Testis (tissue), 3 donors: Measurements from ENCODE around the gene STXBP5. TPM values are rescaled to one million over a fixed set of nuclear protein-coding genes. Genes with fewer than 3 reads are reported as not detected.

Experiments
- DNase-seq: peaks from one replicate; pipeline ENCODE4 v3.0.0-alpha.2; 2019
- H3K27ac ChIP-seq, 2 donors: fragments of 200-600 bp; sonication (generic); one replicate each; pipeline ENCODE4 v1.5.1; 2019
- H3K27me3 ChIP-seq: fragments of 200-600 bp; sonication (generic); one replicate; pipeline ENCODE4 v1.5.1; 2019
- H3K36me3 ChIP-seq: fragments of 200-600 bp; sonication (generic); one replicate; pipeline ENCODE4 v1.5.1; 2017; ENCODE audit warnings: low read depth; ENCODE audit errors: missing control alignments
- H3K4me1 ChIP-seq: fragments of 200-600 bp; sonication (generic); one replicate; pipeline ENCODE4 v1.5.1; 2019
- H3K4me3 ChIP-seq, 2 donors: fragments of 200-600 bp; sonication (generic); one replicate each; pipeline ENCODE4 v1.5.1; 2017 to 2019
- H3K9me3 ChIP-seq: fragments of 200-600 bp; sonication (generic); one replicate; pipeline ENCODE4 v1.5.1; 2017
- CTCF ChIP-seq, 3 experiments: fragments of 450-650 bp in 2 of 3; fragments of 200-600 bp in 1 of 3; sonication (generic) in 1 of 3; IDR thresholded peaks; one replicate each; pipeline ENCODE4 v1.5.1; 2016 to 2019; ENCODE audit warnings: antibody characterized with exemption in 3 of 3, mild to moderate bottlenecking in 2 of 3, moderate library complexity in 1 of 3
- POLR2A ChIP-seq: fragments of 450-650 bp; IDR thresholded peaks from one replicate; pipeline ENCODE4 v1.6.1; 2017; ENCODE audit warnings: antibody characterized with exemption, mild to moderate bottlenecking, moderate library complexity
- WGBS, 2 donors: methylation state at CpG; one replicate each; pipeline ENCODE4 v1.1.5; 2018; 5-methylcytosine and 5-hydroxymethylcytosine counted together
- intact Hi-C: fragments of 100-400 bp; cut with DNase I; formaldehyde crosslinking; loops from one replicate; pipeline ENCODE4 v1.15.1; 2023; ENCODE audit warnings: low total_unique reads
- polyA plus RNA-seq: library from polyadenylated mRNA; stranded (reverse); fragments of 350-450 nt; fragmentation: Illumina TruSeq; extraction: RNeasy Lipid Tissue Mini Kit (QIAGEN cat#74804); gene quantifications from one replicate; pipeline ENCODE4 v1.2.3, GENCODE V29; 2014; ENCODE audit warnings: low read depth, low replicate concordance; ENCODE audit not compliant: insufficient read depth
- total RNA-seq, 2 donors: library from RNA; depleted of rRNA; stranded (reverse); fragments of >200 nt; gene quantifications; one replicate each; pipeline ENCODE4 v1.2.3, GENCODE V29; 2016

The STXBP5 gene
- total and polyA plus RNA-seq, 3 donors from 2014 or later, result 29.9 to 47.4 (median 43.5) TPM

DNA sequence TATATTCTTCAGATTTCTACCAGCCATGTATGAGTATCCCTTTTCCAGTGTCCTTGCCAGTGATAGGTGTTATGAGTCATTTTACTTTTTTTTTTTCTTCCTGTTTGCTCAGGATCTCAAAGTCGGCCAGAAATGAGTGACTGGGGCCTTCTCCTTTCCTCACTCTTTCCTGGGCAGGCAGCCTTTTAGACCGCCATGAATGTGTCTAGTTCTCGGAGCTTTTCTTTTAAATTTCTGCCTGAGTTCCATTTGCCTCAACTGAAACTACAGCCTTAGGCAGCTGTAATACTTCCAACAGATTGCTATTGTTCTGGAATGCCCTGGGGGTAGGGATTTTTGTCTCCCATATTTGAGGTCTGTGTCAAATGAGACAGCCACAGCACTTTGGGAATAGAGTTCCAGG lies 83.7 kb downstream of the STXBP5 start:
- no peak for TF ChIP-seq POLR2A
- no peak for TF ChIP-seq CTCF (IDR thresholded peaks at IDR 0.05)
- DNase-seq, result no peak
- no peaks in the 10 kb centered on the region for H3K36me3 ChIP-seq
- no peak overlapping the region for H3K4me3 ChIP-seq
- H3K27me3 ChIP-seq, result no peaks in the 10 kb centered on the region
- no peaks in the 10 kb centered on the region for H3K4me1 ChIP-seq
- H3K27ac ChIP-seq, result no peak overlapping the region
- intact Hi-C loops, result no loop called here
- WGBS, 2 donors, result 72 to 78% methylated on average over 3 of the region's 3 CpGs
- H3K9me3 ChIP-seq, result no peaks in the 10 kb centered on the region

GRCh38 chr6:147297124-147297523 lies 92.9 kb downstream of the STXBP5 start:
- Histone ChIP-seq H3K4me3 (no peak overlapping the region), H3K36me3 (no peaks in the 10 kb centered on the region), H3K4me1 (no peaks in the 10 kb centered on the region), H3K27ac (no peak overlapping the region), H3K9me3 (no peaks in the 10 kb centered on the region), H3K27me3 (no peaks in the 10 kb centered on the region)
- TF ChIP-seq CTCF (IDR thresholded peaks at IDR 0.05) (no peak), POLR2A (no peak)
- 91 to 96% methylated on average over 2 of the region's 2 CpGs for WGBS, 2 donors
- DNase-seq, result no peak
- intact Hi-C loops, result no loop called here

- WGBS, 2 donors, result 92 to 93% methylated on average over 3 of the region's 3 CpGs
- Histone ChIP-seq H3K27ac (no peak overlapping the region), H3K4me3 (no peak overlapping the region), H3K4me1 (no peaks in the 10 kb centered on the region), H3K27me3 (no peaks in the 10 kb centered on the region), H3K36me3 (no peaks in the 10 kb centered on the region), H3K9me3 (no peaks in the 10 kb centered on the region)
- intact Hi-C loops, result no loop called here
- no peak for DNase-seq
- TF ChIP-seq CTCF (IDR thresholded peaks at IDR 0.05) (no peak), POLR2A (no peak)
Measured at GRCh38 chr6:147297663-147298316, 93.6 kb downstream of the STXBP5 start.

- Histone ChIP-seq H3K4me1 (no peaks in the 10 kb centered on the region), H3K27ac (no peak overlapping the region), H3K9me3 (no peaks in the 10 kb centered on the region), H3K27me3 (no peaks in the 10 kb centered on the region), H3K4me3 (no peak overlapping the region), H3K36me3 (no peaks in the 10 kb centered on the region)
- DNase-seq, result no peak
- intact Hi-C loops, result no loop called here
- WGBS, 2 donors, result 89 to 92% methylated on average over 2 of the region's 2 CpGs
- no peak for TF ChIP-seq POLR2A
- TF ChIP-seq CTCF (IDR thresholded peaks at IDR 0.05), result no peak
Measured at GRCh38 chr6:147298461-147298860, 94.2 kb downstream of the STXBP5 start.

GRCh38 chr6:147299035-147299434 lies 94.8 kb downstream of the STXBP5 start:
- Histone ChIP-seq H3K27me3 (no peaks in the 10 kb centered on the region), H3K27ac (no peak overlapping the region), H3K9me3 (no peaks in the 10 kb centered on the region), H3K4me1 (no peaks in the 10 kb centered on the region), H3K36me3 (no peaks in the 10 kb centered on the region), H3K4me3 (no peak overlapping the region)
- no peak for DNase-seq
- intact Hi-C loops, result no loop called here
- 93 to 95% methylated on average over 3 of the region's 3 CpGs for WGBS, 2 donors
- TF ChIP-seq POLR2A (no peak), CTCF (IDR thresholded peaks at IDR 0.05) (no peak)
